GM13976 (cell line): ENCODE measurements around the gene TSPAN8.
"Not testable (repeated sequence)": the region's sequence is repeated elsewhere in the genome, so short reads cannot be mapped to it uniquely, and the experiment has no call there.

ENCODE experiments used
- DNase-seq: peaks from one replicate; pipeline ENCODE4 v3.0.0; 2012; ENCODE audit warnings: low spot score
- in situ Hi-C: fragments of 300-500 bp; cut with MboI; formaldehyde crosslinking; loops from one replicate; pipeline ENCODE4 v1.12.0; 2022; ENCODE audit warnings: low sequenced_read_pairs, mixed read lengths, inconsistent platforms; ENCODE audit not compliant: unreplicated experiment
- TF ChIP-seq, protein P1 (sequence below): IDR thresholded peaks from 2 replicates; pipeline ENCODE4 v1.5.1; 2012; ENCODE audit warnings: borderline replicate concordance, mild to moderate bottlenecking; ENCODE audit not compliant: insufficient read depth; ENCODE audit errors: extremely low read depth, missing control alignments, control extremely low read depth

The TSPAN8 gene

DNA sequence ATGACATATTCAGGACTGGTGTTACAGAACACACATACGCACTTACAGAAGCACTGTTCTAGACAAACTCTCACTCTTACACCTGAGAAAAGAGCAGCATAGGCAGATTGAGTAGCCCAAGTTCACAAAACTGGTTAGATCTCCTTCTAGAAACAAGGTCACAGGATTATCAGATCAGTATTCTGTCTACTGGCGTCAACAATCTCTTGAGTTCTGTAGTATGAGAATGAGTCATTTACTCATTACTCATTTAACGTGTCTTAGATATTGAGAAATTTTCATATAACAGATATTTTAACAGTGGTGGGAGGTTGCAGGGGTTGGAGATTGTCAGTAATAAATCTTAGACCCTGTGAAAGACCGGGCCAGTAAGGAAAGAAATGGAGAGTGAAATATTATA is 2.8 kb upstream of the TSPAN8 start:
- TF ChIP-seq, protein P1, sequence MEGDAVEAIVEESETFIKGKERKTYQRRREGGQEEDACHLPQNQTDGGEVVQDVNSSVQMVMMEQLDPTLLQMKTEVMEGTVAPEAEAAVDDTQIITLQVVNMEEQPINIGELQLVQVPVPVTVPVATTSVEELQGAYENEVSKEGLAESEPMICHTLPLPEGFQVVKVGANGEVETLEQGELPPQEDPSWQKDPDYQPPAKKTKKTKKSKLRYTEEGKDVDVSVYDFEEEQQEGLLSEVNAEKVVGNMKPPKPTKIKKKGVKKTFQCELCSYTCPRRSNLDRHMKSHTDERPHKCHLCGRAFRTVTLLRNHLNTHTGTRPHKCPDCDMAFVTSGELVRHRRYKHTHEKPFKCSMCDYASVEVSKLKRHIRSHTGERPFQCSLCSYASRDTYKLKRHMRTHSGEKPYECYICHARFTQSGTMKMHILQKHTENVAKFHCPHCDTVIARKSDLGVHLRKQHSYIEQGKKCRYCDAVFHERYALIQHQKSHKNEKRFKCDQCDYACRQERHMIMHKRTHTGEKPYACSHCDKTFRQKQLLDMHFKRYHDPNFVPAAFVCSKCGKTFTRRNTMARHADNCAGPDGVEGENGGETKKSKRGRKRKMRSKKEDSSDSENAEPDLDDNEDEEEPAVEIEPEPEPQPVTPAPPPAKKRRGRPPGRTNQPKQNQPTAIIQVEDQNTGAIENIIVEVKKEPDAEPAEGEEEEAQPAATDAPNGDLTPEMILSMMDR: no peak
- in situ Hi-C loops: no loop called here
- no peak for DNase-seq

DNA sequence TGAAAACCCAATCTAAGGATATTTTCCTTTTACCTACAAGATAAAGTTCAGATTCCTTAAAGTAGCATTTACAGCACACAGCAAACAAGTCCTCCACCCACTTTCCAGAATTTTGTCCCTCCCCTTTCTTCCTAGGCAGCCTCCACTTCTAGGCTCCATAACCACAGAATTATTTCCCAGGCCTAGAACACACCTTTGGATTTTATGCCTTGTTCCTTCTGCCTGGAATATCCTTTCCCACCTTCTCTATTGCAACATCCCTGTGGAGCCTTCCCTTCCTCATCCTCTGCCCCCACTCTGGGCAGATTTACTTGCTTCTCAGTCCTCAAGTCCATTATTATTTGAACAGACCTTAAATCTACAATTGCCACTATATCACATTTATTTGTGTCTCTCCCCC is 2.1 kb upstream of the TSPAN8 start:
- no peak for DNase-seq
- TF ChIP-seq, protein P1: no peak
- in situ Hi-C loops: no loop called here

DNA sequence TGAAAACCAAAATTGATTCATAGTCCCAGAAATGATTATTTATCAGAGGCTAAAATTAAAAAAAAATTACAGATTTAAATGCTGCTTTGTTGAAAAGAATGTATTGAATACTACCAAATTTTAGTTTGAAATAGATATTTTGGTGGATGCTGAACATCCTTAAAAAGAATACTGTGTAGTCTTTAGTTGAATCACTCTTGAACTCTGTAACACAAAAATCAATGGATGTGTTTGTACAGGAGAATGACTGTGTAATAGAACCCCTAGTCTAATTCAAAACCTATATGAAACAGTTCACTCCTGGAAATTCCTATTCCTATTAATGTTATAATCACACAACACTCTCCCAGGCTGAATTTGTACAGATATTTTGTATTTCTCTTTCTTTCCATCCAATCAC is 1.5 kb upstream of the TSPAN8 start:
- TF ChIP-seq, protein P1: no peak
- DNase-seq: no peak
- in situ Hi-C loops: no loop called here

DNA sequence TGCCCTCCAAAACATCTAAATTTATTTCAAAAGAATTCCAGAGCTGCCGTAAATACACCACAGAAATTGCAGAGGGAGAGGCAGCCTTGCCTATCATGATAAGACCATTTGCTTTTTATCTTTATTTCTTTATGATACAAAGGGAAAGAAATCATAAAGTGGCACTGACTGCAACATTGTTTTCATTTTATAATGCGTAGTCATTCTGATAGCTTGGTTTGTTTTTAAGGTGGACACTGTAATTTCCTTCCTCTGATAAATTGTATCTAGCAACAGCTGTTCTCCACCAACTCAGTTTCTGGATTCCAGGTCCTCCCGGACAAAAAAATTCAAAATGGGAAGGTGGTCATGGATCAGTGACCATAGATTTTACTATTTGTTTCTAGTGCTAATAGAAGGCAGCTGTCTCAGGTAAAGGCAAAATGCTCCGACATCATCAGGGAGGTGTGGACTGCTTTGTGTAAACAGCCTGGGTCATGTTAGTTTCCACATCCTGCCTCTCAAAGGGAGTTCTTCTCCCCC is 623 bp upstream of the TSPAN8 start:
- TF ChIP-seq, protein P1: no peak
- DNase-seq: no peak
- in situ Hi-C loops: no loop called here

DNA sequence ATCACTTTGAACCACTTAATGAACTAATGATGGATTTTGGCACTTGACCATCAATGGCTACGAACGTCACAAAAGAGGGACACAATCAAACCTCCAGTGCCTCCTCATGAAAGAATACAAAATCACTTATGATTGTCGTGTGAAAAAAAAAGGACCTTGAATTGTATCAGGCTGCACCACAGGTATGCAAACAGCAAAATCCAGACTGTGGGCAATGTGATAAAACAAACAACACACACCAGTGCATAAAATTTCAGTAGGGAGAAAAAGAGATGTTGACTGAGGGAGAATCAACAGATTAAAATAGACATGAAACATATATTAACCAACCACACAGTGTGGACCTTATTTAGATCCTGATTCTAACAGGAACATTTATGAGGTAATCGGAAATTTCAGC is 2.6 kb downstream of the TSPAN8 start:
- in situ Hi-C loops: no loop called here
- no peak for DNase-seq
- TF ChIP-seq, protein P1: no peak

DNA sequence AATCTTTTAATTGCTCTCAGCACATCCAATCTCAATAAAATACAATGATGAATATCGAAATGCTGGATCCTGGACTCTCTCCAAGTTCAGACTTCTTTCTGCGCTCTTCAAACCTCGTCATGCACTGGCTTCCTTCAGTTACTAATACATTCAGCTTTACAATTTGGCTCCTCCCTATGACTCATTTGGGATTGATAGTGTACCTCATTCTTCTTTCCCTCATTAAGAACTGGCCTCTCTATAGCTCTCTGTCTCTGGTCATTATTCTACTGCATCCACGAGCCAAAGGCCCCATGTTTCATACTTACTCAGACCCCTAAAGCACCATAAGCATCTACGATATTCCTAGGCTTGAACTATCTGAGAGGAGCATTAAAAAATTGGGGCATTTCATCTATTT is 4.9 kb downstream of the TSPAN8 start:
- TF ChIP-seq, protein P1: no peak
- no peak for DNase-seq
- in situ Hi-C loops: no loop called here

DNA sequence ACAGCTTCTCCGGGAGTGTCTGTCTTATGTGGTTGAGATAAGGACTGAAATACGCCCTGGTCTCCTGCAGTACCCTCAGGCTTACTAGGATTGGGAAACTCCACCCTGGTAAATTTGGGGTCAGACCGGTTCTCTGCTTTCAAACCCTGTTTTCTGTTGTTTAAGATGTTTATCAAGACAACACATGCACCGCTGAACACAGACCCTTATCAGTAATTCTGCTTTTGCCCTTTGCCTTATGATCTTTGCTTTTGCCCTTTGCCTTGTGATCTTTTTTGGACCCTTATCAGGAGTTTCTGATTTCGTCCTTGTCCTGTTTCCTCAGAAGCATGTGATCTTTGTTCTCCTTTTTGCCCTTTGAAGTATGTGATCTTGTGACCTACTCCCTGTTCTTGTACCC is 7.8 kb downstream of the TSPAN8 start:
- in situ Hi-C loops: not testable (repeated sequence)

DNA sequence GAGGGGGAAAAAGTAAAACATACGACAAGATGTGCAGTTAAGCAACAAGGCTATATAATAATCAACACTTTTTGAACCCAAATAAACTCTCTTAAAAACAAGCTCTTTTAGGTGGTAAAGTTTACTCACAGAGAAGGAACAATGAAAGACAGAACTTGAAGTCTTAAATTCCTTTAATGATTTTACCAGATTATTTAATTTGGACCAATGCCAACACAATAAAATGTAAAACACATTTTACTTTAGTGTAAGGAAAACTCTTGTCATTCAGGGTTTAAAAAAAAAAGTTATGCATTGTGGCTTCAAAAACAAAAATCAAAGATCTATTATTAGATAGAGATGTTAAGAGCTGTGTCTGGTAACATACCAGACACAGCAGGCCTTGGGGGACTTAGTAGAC is 13.1 kb downstream of the TSPAN8 start:
- TF ChIP-seq, protein P1: no peak
- no peak for DNase-seq
- in situ Hi-C loops: no loop called here

More for the DNA sequence above, 7.8 kb downstream of the TSPAN8 start:
- DNase-seq: not testable (repeated sequence)
